ENCODE measurements around the gene TNRC6C. TPM values are rescaled to one million over a fixed set of nuclear protein-coding genes. Genes with fewer than 3 reads are reported as not detected.

Gene TNRC6C
- total and polyA plus RNA-seq, 2 experiments from 2014 or later = 10.1 to 16.6 TPM

- Mint-ChIP-seq H3K27ac (no peak overlapping the region), H3K4me3 (no peak overlapping the region), H3K27me3 (ENCODE audit: insufficient read depth, low read depth, poor library complexity) (peaks cover 12% of the 10 kb centered on the region), H3K4me1 (peaks cover 20% of the 10 kb centered on the region), H3K36me3 (ENCODE audit: low read depth) (peaks cover 25% of the 10 kb centered on the region), H3K9me3 (no peaks in the 10 kb centered on the region)
- H3K27me3 ChIP-seq (ENCODE audit: insufficient read depth) = no peaks in the 10 kb centered on the region
- DNase-seq (ENCODE audit: low spot score) = no peak
- 0 out of 2 replicates have a peak, but pooled peaks cover 4% of the 10 kb centered on the region for H3F3A ChIP-seq (replicated peaks; ENCODE audit: low read depth)
- H3K9me2 ChIP-seq (ENCODE audit: insufficient read depth) = no peaks in the 10 kb centered on the region
- no peak overlapping the region for H3K27ac ChIP-seq (ENCODE audit: low read depth)
- no peak for ATAC-seq
- H2AFZ ChIP-seq = no peak overlapping the region
- H3K79me2 ChIP-seq (replicated peaks; ENCODE audit: insufficient read depth) = 0 out of 2 replicates have a peak, but pooled peaks cover 5% of the 10 kb centered on the region
- H3K36me3 ChIP-seq (ENCODE audit: insufficient read depth) = 0 out of 2 replicates have a peak, but pooled peaks cover 5% of the 10 kb centered on the region
- H3K4me3 ChIP-seq = no peak overlapping the region
- H3K4me2 ChIP-seq = no peak overlapping the region
- no peaks in the 10 kb centered on the region for H4K20me1 ChIP-seq (replicated peaks; ENCODE audit: insufficient read depth)
- no peak for TF ChIP-seq REST (IDR thresholded peaks at IDR 0.05; ENCODE audit: unreplicated experiment)
- TF ChIP-seq EZH2phosphoT487 (IDR thresholded peaks at IDR 0.05; ENCODE audit: unreplicated experiment) = no peak
- no peak for TF ChIP-seq JUNB (IDR thresholded peaks at IDR 0.05; ENCODE audit: unreplicated experiment)
- TF ChIP-seq ETS1 (IDR thresholded peaks at IDR 0.05) = no peak
- TF ChIP-seq EZH2 (IDR thresholded peaks at IDR 0.05; ENCODE audit: low read depth, unreplicated experiment) = no peak
- no peak for TF ChIP-seq NANOG (IDR thresholded peaks at IDR 0.05; ENCODE audit: borderline replicate concordance)
- no peak for TF ChIP-seq ZNF331 (CRISPR knock-in tag; IDR thresholded peaks at IDR 0.05; ENCODE audit: low read depth)
- TF ChIP-seq ZNF114 (CRISPR knock-in tag; IDR thresholded peaks at IDR 0.05) = no peak
- TF ChIP-seq STAT1 (IDR thresholded peaks at IDR 0.05; ENCODE audit: unreplicated experiment) = no peak
- no peak for TF ChIP-seq CREB1 (CRISPR knock-in tag; IDR thresholded peaks at IDR 0.05; ENCODE audit: low read depth)
- no peak for TF ChIP-seq CTCF (conservative IDR thresholded peaks at IDR 0.05; ENCODE audit: low read depth in 2 of 2)
- peaks cover 24% of the 10 kb centered on the region for H3K4me1 ChIP-seq (ENCODE audit: insufficient read depth)
Measured at GRCh38 chr17:78125138-78125913, 166.8 kb downstream of the TNRC6C start.

All from GM23338 (cell line).